CD4-positive, CD25-positive, alpha-beta regulatory T cell (primary cell): ENCODE measurements around the gene ELF2. TPM values are rescaled to one million over a fixed set of nuclear protein-coding genes. Genes with fewer than 3 reads are reported as not detected.
"Not testable (repeated sequence)": the region's sequence is repeated elsewhere in the genome, so short reads cannot be mapped to it uniquely, and the experiment has no call there.

ENCODE experiments used
- ATAC-seq, 2 donors: fragments of 150-1000 bp; cut with Tn5 transposase; one replicate each; pipeline ENCODE4 v1.10.0; 2021; ENCODE audit warnings: low read depth in 2 of 2, moderate number of reproducible peaks in 2 of 2, moderate library complexity in 1 of 2
- DNase-seq, 3 donors: peaks; one replicate each; pipeline versions ENCODE4 v3.0.0 to v3.0.0-alpha.2; 2012 to 2022; ENCODE audit warnings: mixed read lengths in 1 of 3
- H3K27ac ChIP-seq: one replicate; pipeline ENCODE4 v1.7.0; 2013; ENCODE audit warnings: mild to moderate bottlenecking, low read length; ENCODE audit not compliant: insufficient read depth, poor library complexity, severe bottlenecking
- H3K27me3 ChIP-seq: one replicate; pipeline ENCODE4 v1.7.0; 2013; ENCODE audit warnings: low read length; ENCODE audit not compliant: control insufficient read depth, insufficient read depth
- H3K36me3 ChIP-seq: one replicate; pipeline ENCODE4 v1.7.0; 2013; ENCODE audit warnings: mild to moderate bottlenecking, low read length, moderate library complexity; ENCODE audit not compliant: control insufficient read depth, insufficient read depth
- H3K4me1 ChIP-seq: 2 replicates; pipeline ENCODE4 v1.7.0; 2013; ENCODE audit warnings: mild to moderate bottlenecking, low read length; ENCODE audit not compliant: insufficient read depth, control insufficient read depth, poor library complexity, severe bottlenecking
- H3K4me3 ChIP-seq: one replicate; pipeline ENCODE4 v1.7.0; 2013; ENCODE audit warnings: low read depth, mild to moderate bottlenecking, low read length, moderate library complexity
- H3K9me3 ChIP-seq, 2 experiments: 1 replicate in 1 of 2; 2 replicates in 1 of 2; pipeline ENCODE4 v1.7.0; 2013; ENCODE audit warnings: low read length in 2 of 2, mild to moderate bottlenecking in 1 of 2, moderate library complexity in 1 of 2; ENCODE audit not compliant: control insufficient read depth in 2 of 2
- H3K27ac Mint-ChIP-seq, 3 donors: one replicate each; pipeline ENCODE4 v1.8.0; 2020 to 2022; ENCODE audit warnings: mild to moderate bottlenecking in 3 of 3, mixed read lengths in 3 of 3, moderate library complexity in 2 of 3
- H3K27me3 Mint-ChIP-seq: one replicate; pipeline ENCODE4 v1.8.0; 2022; ENCODE audit warnings: mild to moderate bottlenecking, mixed read lengths
- H3K36me3 Mint-ChIP-seq: one replicate; pipeline ENCODE4 v1.8.0; 2020; ENCODE audit warnings: mixed read lengths
- H3K4me1 Mint-ChIP-seq, 4 donors: one replicate each; pipeline ENCODE4 v1.8.0; 2020 to 2022; ENCODE audit warnings: mixed read lengths in 4 of 4, mild to moderate bottlenecking in 1 of 4
- H3K4me3 Mint-ChIP-seq, 4 donors: one replicate each; pipeline ENCODE4 v1.8.0; 2020 to 2022; ENCODE audit warnings: mild to moderate bottlenecking in 4 of 4, mixed read lengths in 4 of 4, moderate library complexity in 3 of 4
- H3K9me3 Mint-ChIP-seq, 7 donors: one replicate each; pipeline ENCODE4 v1.8.0; 2020 to 2022; ENCODE audit warnings: mixed read lengths in 7 of 7, mild to moderate bottlenecking in 3 of 7, moderate library complexity in 2 of 7
- polyA plus RNA-seq, 4 donors: library from polyadenylated mRNA; unstranded; fragments of 300-500 nt; fragmentation: Illumina TruSeq; gene quantifications; one replicate each; pipeline ENCODE4 v1.2.3, GENCODE V29; 2021
- total RNA-seq: library from RNA; stranded (reverse); gene quantifications from one replicate; pipeline ENCODE4 v1.2.3, GENCODE V29; 2022

Gene ELF2
- total and polyA plus RNA-seq, 5 donors from 2014 or later: 27.7 to 75.0 (median 32.9) TPM

DNA sequence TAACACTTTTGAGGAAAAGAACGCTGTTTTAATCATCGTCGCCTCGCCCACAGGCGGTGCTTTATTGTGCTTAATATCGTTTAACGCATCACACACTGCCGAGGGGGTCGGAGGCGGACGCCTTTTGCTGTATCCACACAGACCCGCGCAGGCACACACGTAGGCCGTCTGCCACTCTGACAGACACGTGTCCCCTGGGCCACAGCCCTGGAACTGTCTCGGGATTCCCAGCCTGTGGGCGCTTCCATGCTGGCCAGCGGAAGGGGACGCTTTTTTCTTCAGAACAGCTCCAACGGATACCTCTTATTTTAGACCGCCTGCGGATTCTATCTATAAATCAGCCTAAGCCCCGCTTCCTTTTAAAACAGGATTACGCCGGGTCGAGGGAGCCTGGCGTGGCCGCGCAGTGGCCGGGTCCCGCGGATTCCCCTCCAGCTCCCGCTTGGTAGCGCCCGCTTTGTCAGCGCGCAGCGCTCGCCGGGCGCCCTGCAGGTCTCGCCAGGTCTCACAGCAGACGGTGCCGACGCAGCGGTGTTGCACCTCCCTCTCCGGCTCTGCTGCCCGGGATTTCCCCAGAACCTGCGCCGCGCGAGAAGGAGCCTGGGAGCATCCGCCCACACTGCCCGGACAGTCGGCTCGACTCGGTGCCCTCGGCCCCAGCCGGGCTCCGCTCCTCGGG, 161.6 kb downstream of the ELF2 start, which contains the start of gene NOCT:
Gene NOCT, plus strand, starts transcription at position 513 of the 679 bp plus-strand sequence. CDS start 201 bp downstream, outside the sequence.
- peak within 1 kb of the TSS; percentile 87 for H3K4me3 ChIP-seq
- ATAC-seq (peak; percentile 94), DNase-seq (peak; percentile 88 to 93 (median 89))
- no peaks in the 10 kb centered on the region for H3K27me3 ChIP-seq
- peak within 1 kb of the TSS; percentile 94 to 98 (median 97) for H3K27ac Mint-ChIP-seq
- H3K36me3 Mint-ChIP-seq: no peaks in the 10 kb centered on the region
- no peaks in the 10 kb centered on the region for H3K9me3 ChIP-seq
- no peaks in the 10 kb centered on the region for H3K36me3 ChIP-seq
- H3K4me3 Mint-ChIP-seq: peak within 1 kb of the TSS; percentile 78 to 96 (median 90)
- H3K4me1 Mint-ChIP-seq: peaks cover 9 to 30% (median 19%) of the 10 kb centered on the region in 4 donors
- H3K27ac ChIP-seq: peak within 1 kb of the TSS; percentile 85
- H3K9me3 Mint-ChIP-seq: no peaks in the 10 kb centered on the region
- no peaks in the 10 kb centered on the region for H3K27me3 Mint-ChIP-seq
- H3K4me1 ChIP-seq: peaks cover 20% of the 10 kb centered on the region

DNA sequence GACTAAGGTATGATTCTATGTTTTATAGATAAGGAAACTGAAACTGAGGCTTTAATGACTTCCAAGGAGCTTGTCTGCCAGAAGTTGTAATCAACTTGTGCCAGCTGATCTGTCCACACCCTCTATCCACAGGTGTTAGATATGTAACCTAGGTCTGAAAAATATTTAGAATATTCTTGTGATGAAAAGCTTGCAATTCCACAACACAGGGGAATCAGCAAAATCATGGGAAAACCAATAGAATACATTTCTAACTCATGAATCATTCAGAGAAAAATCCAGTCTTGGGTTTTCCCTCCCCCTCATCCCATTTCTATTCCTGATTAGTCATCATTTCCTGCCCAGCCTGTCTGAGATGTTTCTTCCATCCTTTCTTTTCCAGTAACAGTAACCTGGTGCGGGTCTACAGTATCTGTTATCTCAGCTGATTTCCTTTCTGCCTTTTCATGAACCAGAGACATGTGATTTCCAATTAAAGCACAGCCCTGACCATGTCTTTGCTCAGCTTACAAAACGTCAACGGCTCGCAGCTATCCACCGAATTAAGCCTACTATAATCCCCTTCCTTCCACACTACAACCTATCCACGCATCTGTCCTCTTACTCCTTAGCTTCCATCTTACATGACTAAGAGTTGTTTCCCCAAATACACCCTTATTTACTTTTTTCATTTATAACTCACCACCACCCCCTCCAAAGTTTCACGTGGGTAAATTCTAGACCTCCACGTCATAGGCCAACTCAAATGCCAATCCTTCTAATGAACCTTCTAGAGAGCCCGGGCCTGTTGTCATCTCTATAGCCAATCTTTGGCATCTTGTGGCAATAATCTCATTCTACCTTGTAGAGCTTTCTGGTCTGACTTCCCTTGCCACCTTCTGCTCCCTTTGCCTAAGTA, 162.4 kb downstream of the ELF2 start:
- DNase-seq (peak in 1 of 3 donors; percentile 52), ATAC-seq (peak in 1 of 2 donors; percentile 7)
- Mint-ChIP-seq H3K36me3 (no peaks in the 10 kb centered on the region), H3K27ac (peak overlapping the region; percentile 94 to 98 (median 97)), H3K27me3 (no peaks in the 10 kb centered on the region), H3K9me3 (no peaks in the 10 kb centered on the region), H3K4me3 (peak overlapping the region; percentile 78 to 94 (median 90)), H3K4me1 (peaks cover 9 to 26% (median 19%) of the 10 kb centered on the region in 4 donors)
- Histone ChIP-seq H3K4me1 (peaks cover 20% of the 10 kb centered on the region), H3K4me3 (peak overlapping the region; percentile 87), H3K27ac (peak overlapping the region; percentile 85), H3K27me3 (no peaks in the 10 kb centered on the region), H3K9me3 (no peaks in the 10 kb centered on the region), H3K36me3 (no peaks in the 10 kb centered on the region)

DNA sequence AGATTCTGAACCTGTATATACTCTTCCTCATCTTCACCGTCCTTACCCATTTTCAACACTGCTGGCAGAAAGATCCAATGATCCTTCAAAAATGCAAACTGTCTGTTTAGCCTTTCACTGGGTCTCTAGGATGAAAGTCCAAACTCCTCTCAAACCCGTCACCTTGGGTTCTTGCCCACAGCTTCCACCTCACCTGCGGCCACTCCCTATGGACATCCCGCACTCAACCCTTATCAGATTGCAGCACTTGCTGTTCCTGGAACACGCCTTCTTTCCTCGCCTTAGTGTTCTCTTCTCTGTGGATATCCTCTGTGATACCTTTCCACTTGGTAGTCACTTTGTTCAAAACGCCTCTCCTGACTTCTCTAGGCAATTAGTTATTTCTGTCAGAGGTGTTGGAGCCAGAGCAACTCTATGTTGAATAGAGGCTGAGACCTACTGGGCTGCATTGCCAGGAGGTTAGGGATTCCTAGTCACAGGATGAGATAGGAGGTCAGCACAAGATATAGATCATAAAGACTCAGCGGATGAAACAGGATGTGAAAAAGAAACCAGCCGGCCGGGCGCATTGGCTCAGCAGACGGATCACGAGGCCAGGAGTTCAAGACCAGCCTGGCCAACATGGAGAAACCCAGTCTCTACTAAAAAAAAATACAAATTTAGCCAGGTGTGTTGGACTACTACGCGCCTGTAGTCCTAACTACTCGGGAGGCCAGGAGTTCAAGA, 165.6 kb downstream of the ELF2 start:
- ATAC-seq (no peak), DNase-seq (no peak)
- Histone ChIP-seq H3K36me3 (no peaks in the 10 kb centered on the region), H3K9me3 (no peaks in the 10 kb centered on the region), H3K4me3 (no peak overlapping the region), H3K27ac (no peak overlapping the region), H3K27me3 (no peaks in the 10 kb centered on the region), H3K4me1 (peaks cover 13% of the 10 kb centered on the region)
- no peaks in the 10 kb centered on the region for H3K9me3 Mint-ChIP-seq
- H3K27ac Mint-ChIP-seq: no peak overlapping the region
- no peaks in the 10 kb centered on the region for H3K36me3 Mint-ChIP-seq
- H3K27me3 Mint-ChIP-seq: no peaks in the 10 kb centered on the region
- no peak overlapping the region for H3K4me3 Mint-ChIP-seq
- H3K4me1 Mint-ChIP-seq: peaks cover 3 to 15% (median 9%) of the 10 kb centered on the region in 4 donors

DNA sequence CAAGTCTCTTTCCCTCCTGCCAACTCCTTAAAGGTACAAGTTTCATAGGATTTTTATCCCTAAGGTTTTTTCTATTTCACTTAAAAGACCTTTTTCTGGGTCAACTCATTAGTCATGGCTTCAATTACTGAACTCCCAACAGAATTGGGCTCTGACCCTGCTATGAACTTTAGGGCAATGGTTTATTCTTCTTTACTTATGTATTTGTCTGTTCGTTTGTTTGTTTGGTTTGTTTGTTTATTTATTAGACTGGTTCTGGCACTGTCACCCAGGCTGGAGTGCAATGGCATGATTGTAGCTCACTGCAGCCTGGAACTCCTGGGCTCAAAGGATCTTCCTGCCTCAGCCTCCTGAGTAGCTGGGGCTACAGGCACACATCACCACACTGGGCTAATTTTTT, 167.3 kb downstream of the ELF2 start:
- Histone ChIP-seq H3K27me3 (no peaks in the 10 kb centered on the region), H3K4me3 (no peak overlapping the region), H3K4me1 (peaks cover 2% of the 10 kb centered on the region), H3K9me3 (no peaks in the 10 kb centered on the region), H3K27ac (no peak overlapping the region), H3K36me3 (no peaks in the 10 kb centered on the region)
- Mint-ChIP-seq H3K4me1 (peaks cover 0 to 5% (median 2%) of the 10 kb centered on the region in 4 donors), H3K27ac (peak overlapping the region in 2 of 3 donors; percentile 14 to 57), H3K4me3 (no peak overlapping the region), H3K9me3 (no peaks in the 10 kb centered on the region), H3K27me3 (no peaks in the 10 kb centered on the region), H3K36me3 (no peaks in the 10 kb centered on the region)
- ATAC-seq (no peak), DNase-seq (no peak)

DNA sequence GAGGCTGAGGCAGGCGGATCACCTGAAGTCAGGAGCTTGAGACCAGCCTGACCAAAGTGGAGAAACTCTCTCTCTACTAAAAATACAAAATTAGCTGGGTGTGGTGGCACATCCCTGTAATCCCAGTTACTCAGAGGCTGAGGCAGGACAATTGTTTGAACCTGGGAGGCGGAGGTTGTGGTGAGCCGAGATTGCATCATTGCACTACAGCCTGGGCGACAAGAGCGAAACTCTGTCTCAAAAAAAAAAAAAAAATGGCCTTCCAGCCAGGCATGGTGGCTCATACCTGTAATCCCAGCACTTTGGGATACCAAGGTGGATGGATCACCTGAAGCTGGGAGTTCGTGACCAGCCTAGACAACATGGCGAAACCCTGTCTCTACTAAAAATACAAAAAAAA, 168.7 kb downstream of the ELF2 start:
- not testable (repeated sequence) for H3K27me3 Mint-ChIP-seq, ATAC-seq

DNA sequence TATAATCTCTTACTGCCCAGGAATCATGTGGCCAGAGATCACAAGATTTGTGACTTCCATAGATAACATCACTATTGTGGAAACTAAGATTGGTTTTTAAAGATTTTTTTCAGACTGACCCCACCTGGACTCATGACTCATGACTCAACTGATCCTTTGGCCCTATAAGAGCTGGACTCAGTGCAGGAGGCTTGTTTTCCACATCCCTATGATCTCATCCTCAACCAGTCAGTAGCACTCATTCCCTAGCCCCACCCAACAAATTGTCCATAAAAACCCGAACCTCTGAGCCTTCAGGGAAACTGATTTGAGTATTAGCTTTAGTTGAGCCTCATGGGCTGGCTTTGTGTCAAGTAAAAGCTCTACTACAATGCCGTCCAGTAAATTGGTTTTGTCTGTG, 169.4 kb downstream of the ELF2 start:
- H3K27me3 Mint-ChIP-seq: no peaks in the 10 kb centered on the region
- no peaks in the 10 kb centered on the region for H3K36me3 ChIP-seq
- H3K4me3 ChIP-seq: no peak overlapping the region
- H3K9me3 ChIP-seq: no peaks in the 10 kb centered on the region
- H3K4me1 ChIP-seq: no peaks in the 10 kb centered on the region
- no peaks in the 10 kb centered on the region for H3K27me3 ChIP-seq
- no peak overlapping the region for H3K4me3 Mint-ChIP-seq
- no peaks in the 10 kb centered on the region for H3K9me3 Mint-ChIP-seq
- no peaks in the 10 kb centered on the region for H3K4me1 Mint-ChIP-seq
- no peak overlapping the region for H3K27ac ChIP-seq
- no peak for DNase-seq
- H3K27ac Mint-ChIP-seq: no peak overlapping the region
- no peak for ATAC-seq
- no peaks in the 10 kb centered on the region for H3K36me3 Mint-ChIP-seq

More for the DNA sequence above, 168.7 kb downstream of the ELF2 start:
- H3K4me3 Mint-ChIP-seq, H3K36me3 Mint-ChIP-seq, H3K36me3 ChIP-seq, H3K9me3 ChIP-seq, H3K27ac ChIP-seq, H3K27ac Mint-ChIP-seq, DNase-seq, H3K4me1 ChIP-seq, H3K27me3 ChIP-seq, H3K4me3 ChIP-seq, H3K9me3 Mint-ChIP-seq, H3K4me1 Mint-ChIP-seq: not testable (repeated sequence)
